ENCODE results near the gene DNAJC21.

DNA sequence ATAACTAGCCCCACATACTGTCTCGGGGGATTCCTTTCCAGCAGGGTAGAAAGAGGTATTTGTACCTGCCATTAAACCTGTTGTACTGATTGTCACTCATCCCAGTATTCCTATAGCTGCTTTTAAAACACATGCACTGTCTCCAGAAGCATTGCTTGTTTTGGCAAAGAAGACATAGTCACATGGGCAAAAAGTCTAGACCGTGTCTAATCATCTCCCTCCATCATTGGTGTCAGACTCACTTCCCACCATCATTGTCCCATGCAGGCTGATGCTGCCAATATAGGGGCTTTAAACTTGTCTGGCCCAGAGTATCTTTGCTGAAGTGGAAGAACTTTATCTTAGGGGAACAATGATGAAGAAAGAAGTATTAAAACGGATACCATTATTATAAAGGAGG lies 12.6 kb downstream of the DNAJC21 start:
- TF ChIP-seq, protein P1, sequence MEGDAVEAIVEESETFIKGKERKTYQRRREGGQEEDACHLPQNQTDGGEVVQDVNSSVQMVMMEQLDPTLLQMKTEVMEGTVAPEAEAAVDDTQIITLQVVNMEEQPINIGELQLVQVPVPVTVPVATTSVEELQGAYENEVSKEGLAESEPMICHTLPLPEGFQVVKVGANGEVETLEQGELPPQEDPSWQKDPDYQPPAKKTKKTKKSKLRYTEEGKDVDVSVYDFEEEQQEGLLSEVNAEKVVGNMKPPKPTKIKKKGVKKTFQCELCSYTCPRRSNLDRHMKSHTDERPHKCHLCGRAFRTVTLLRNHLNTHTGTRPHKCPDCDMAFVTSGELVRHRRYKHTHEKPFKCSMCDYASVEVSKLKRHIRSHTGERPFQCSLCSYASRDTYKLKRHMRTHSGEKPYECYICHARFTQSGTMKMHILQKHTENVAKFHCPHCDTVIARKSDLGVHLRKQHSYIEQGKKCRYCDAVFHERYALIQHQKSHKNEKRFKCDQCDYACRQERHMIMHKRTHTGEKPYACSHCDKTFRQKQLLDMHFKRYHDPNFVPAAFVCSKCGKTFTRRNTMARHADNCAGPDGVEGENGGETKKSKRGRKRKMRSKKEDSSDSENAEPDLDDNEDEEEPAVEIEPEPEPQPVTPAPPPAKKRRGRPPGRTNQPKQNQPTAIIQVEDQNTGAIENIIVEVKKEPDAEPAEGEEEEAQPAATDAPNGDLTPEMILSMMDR (IDR thresholded peaks at IDR 0.05 in 2 of 3, conservative IDR thresholded peaks at IDR 0.05 in 1 of 3; ENCODE audit: borderline replicate concordance in 1 of 3, insufficient read depth in 1 of 3, low read depth in 2 of 3, low read length in 2 of 3) = no peak
- no peak for TF ChIP-seq POLR2A (IDR thresholded peaks at IDR 0.05; ENCODE audit: borderline replicate concordance, extremely low read depth, insufficient read depth, insufficient read length)
- no peak for TF ChIP-seq CEBPB (IDR thresholded peaks at IDR 0.05; ENCODE audit: low read depth)
- no peak for TF ChIP-seq YY1 (IDR thresholded peaks at IDR 0.05; ENCODE audit: extremely low read depth, insufficient replicate concordance, low read depth, low read length)
- no peak for TF ChIP-seq RAD21 (IDR thresholded peaks at IDR 0.05; ENCODE audit: low read depth)
- no peak for TF ChIP-seq POLR2AphosphoS5 (IDR thresholded peaks at IDR 0.05; ENCODE audit: low read depth, low read length)
- TF ChIP-seq EZH2phosphoT487 (IDR thresholded peaks at IDR 0.05; ENCODE audit: borderline replicate concordance) = no peak
- TF ChIP-seq, protein P2, sequence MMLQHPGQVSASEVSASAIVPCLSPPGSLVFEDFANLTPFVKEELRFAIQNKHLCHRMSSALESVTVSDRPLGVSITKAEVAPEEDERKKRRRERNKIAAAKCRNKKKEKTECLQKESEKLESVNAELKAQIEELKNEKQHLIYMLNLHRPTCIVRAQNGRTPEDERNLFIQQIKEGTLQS (IDR thresholded peaks at IDR 0.05) = no peak
- TF ChIP-seq, protein P3, sequence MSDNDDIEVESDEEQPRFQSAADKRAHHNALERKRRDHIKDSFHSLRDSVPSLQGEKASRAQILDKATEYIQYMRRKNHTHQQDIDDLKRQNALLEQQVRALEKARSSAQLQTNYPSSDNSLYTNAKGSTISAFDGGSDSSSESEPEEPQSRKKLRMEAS (IDR thresholded peaks at IDR 0.05) = no peak
- TF ChIP-seq, protein P4, sequence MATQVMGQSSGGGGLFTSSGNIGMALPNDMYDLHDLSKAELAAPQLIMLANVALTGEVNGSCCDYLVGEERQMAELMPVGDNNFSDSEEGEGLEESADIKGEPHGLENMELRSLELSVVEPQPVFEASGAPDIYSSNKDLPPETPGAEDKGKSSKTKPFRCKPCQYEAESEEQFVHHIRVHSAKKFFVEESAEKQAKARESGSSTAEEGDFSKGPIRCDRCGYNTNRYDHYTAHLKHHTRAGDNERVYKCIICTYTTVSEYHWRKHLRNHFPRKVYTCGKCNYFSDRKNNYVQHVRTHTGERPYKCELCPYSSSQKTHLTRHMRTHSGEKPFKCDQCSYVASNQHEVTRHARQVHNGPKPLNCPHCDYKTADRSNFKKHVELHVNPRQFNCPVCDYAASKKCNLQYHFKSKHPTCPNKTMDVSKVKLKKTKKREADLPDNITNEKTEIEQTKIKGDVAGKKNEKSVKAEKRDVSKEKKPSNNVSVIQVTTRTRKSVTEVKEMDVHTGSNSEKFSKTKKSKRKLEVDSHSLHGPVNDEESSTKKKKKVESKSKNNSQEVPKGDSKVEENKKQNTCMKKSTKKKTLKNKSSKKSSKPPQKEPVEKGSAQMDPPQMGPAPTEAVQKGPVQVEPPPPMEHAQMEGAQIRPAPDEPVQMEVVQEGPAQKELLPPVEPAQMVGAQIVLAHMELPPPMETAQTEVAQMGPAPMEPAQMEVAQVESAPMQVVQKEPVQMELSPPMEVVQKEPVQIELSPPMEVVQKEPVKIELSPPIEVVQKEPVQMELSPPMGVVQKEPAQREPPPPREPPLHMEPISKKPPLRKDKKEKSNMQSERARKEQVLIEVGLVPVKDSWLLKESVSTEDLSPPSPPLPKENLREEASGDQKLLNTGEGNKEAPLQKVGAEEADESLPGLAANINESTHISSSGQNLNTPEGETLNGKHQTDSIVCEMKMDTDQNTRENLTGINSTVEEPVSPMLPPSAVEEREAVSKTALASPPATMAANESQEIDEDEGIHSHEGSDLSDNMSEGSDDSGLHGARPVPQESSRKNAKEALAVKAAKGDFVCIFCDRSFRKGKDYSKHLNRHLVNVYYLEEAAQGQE (IDR thresholded peaks at IDR 0.05; ENCODE audit: low read depth) = no peak
- TF ChIP-seq EGR1 (IDR thresholded peaks at IDR 0.05; ENCODE audit: low read depth) = no peak
- no peak for TF ChIP-seq JUND (IDR thresholded peaks at IDR 0.05)
- TF ChIP-seq ELF1 (IDR thresholded peaks at IDR 0.05; ENCODE audit: borderline replicate concordance, low read depth) = no peak
- TF ChIP-seq EZH2 (IDR thresholded peaks at IDR 0.05) = no peak
